ENCODE data around the gene VIM. TPM values are rescaled to one million over a fixed set of nuclear protein-coding genes. Genes with fewer than 3 reads are reported as not detected.

The VIM gene
- total and polyA plus RNA-seq, 2 of the 4 experiments (the other 2 are of a cell fraction) = 4,502 to 6,735 TPM

- dilution Hi-C loops (cut with HindIII; ENCODE audit: low sequenced_read_pairs, unreplicated experiment) = no loop called here
- no peak for ATAC-seq (ENCODE audit: low read depth)
Observed at GRCh38 chr10:17183110-17183509, 44.9 kb upstream of the VIM start.

More at GRCh38 chr10:17183110-17183509, 44.9 kb upstream of the VIM start:
- WGBS, 2 experiments (ENCODE audit: extremely low coverage in 2 of 2, insufficient read length in 1 of 2) = no CpG with 5 or more reads among the region's 2 CpGs
- Histone ChIP-seq H3K14ac (replicated peaks; ENCODE audit: low read depth, low read length) (no peak overlapping the region), H3K79me1 (ENCODE audit: low read depth in 1 of 2, low read length in 2 of 2) (peaks cover 3 to 13% of the 10 kb centered on the region in 2 experiments; a peak in 2 of 4 replicates), H4K20me1 (ENCODE audit: insufficient read depth, low read length) (no peaks in the 10 kb centered on the region), H3K9ac (ENCODE audit: low read depth, low read length) (no peak overlapping the region), H3K18ac (ENCODE audit: low read depth, low read length) (no peak overlapping the region), H3K56ac (ENCODE audit: extremely low read depth, insufficient read depth, low read length) (no peak overlapping the region), H3K23ac (ENCODE audit: low read depth, low read length) (no peak overlapping the region), H3K4me3 (ENCODE audit: insufficient read depth, low read depth, low read length) (no peak overlapping the region), H2BK5ac (ENCODE audit: low read depth, low read length, poor library complexity, severe bottlenecking) (no peak overlapping the region), H2AK5ac (ENCODE audit: low read depth, low read length) (no peak overlapping the region), H2BK20ac (ENCODE audit: low read depth, low read length) (no peak overlapping the region), H4K8ac (ENCODE audit: low read depth in 2 of 2, low read length in 2 of 2) (no peak overlapping the region), H3K4me2 (ENCODE audit: low read depth, low read length) (no peak overlapping the region), H3K4me1 (ENCODE audit: control insufficient read depth, insufficient read depth, low read length) (peaks cover 3% of the 10 kb centered on the region), H3K4ac (ENCODE audit: low read depth, low read length) (no peak overlapping the region), H2BK120ac (ENCODE audit: low read depth, low read length) (no peak overlapping the region), H3K9me3 (ENCODE audit: control insufficient read depth, insufficient read depth, low read length) (no peaks in the 10 kb centered on the region), H4K91ac (ENCODE audit: insufficient read depth, low read depth, low read length) (no peak overlapping the region), H3K27ac (ENCODE audit: insufficient read depth, low read length) (no peak overlapping the region), H2BK15ac (ENCODE audit: low read depth, low read length) (no peak overlapping the region), H3K27me3 (ENCODE audit: control insufficient read depth, insufficient read depth, low read length) (no peaks in the 10 kb centered on the region), H2AFZ (replicated peaks; ENCODE audit: low read length, poor library complexity) (no peak overlapping the region), H3K9me1 (ENCODE audit: insufficient read depth, low read length) (peaks cover 3% of the 10 kb centered on the region), H4K5ac (ENCODE audit: low read depth, low read length) (no peak overlapping the region), H3K36me3 (ENCODE audit: control insufficient read depth, insufficient read depth, low read length) (no peaks in the 10 kb centered on the region), H2AK9ac (replicated peaks; ENCODE audit: low read depth, low read length, poor library complexity) (no peak overlapping the region)
- no peak for TF ChIP-seq CEBPB (IDR thresholded peaks at IDR 0.05; ENCODE audit: low read depth, low read length)
- no peak for TF ChIP-seq USF2 (IDR thresholded peaks at IDR 0.05; ENCODE audit: low read depth, low read length)
- no peak for TF ChIP-seq MXI1 (IDR thresholded peaks at IDR 0.05; ENCODE audit: borderline replicate concordance, low read depth, low read length)
- 0 out of 2 replicates have a peak, but pooled peaks have one; percentile 23 for TF ChIP-seq CTCF (conservative IDR thresholded peaks at IDR 0.05; ENCODE audit: low read depth, low read length)
- peak; percentile 14; the same call in 1 of the 2 replicates for TF ChIP-seq RAD21 (IDR thresholded peaks at IDR 0.05; ENCODE audit: low read length)
- no peak for TF ChIP-seq ELK1 (IDR thresholded peaks at IDR 0.05; ENCODE audit: borderline replicate concordance, low read depth, low read length)
- no peak for TF ChIP-seq NFE2L2 (IDR thresholded peaks at IDR 0.05; ENCODE audit: low read depth, low read length)
- in situ Hi-C loops (cut with MboI; ENCODE audit: low sequenced_read_pairs) = no loop called here
- ChIA-PET POLR2A (ENCODE audit: unreplicated experiment) (no interaction called here), CTCF (no interaction called here)
- intact Hi-C loops (cut with micrococcal nuclease) = no loop called here
- DNase-seq = no peak
- no TSS peak for BruUV-seq (replicated peaks)

Data from IMR-90 (cell line).